Gastroesophageal sphincter (tissue), 4 donors: ENCODE measurements around the gene USPL1. TPM values are rescaled to one million over a fixed set of nuclear protein-coding genes. Genes with fewer than 3 reads are reported as not detected.

Source experiments
- ATAC-seq: fragments of 150-250 bp; one replicate; pipeline ENCODE4 v1.9.1; 2016; ENCODE audit warnings: mild to moderate bottlenecking, moderate library complexity
- H3K27ac ChIP-seq, 4 donors: fragments of 200-600 bp; sonication (generic) in 3 of 4; 1 replicate in 3 of 4; 2 replicates in 1 of 4; pipeline ENCODE4 v1.5.1; 2016 to 2019
- H3K27me3 ChIP-seq: fragments of 200-600 bp; sonication (generic); one replicate; pipeline ENCODE4 v1.5.1; 2019
- H3K36me3 ChIP-seq, 2 donors: fragments of 200-600 bp; sonication (generic); one replicate each; pipeline ENCODE4 v1.5.1; 2019; ENCODE audit warnings: control low read depth in 1 of 2
- H3K4me1 ChIP-seq, 3 donors: fragments of 200-600 bp; sonication (generic); 1 replicate in 2 of 3; 2 replicates in 1 of 3; pipeline ENCODE4 v1.5.1; 2016 to 2019; ENCODE audit warnings: control low read depth in 2 of 3
- H3K4me3 ChIP-seq, 2 donors: fragments of 200-600 bp; sonication (generic); one replicate each; pipeline ENCODE4 v1.5.1; 2019; ENCODE audit warnings: mild to moderate bottlenecking in 1 of 2, moderate library complexity in 1 of 2
- H3K9me3 ChIP-seq, 3 donors: fragments of 200-600 bp; sonication (generic); one replicate each; pipeline ENCODE4 v1.5.1; 2017 to 2019; ENCODE audit warnings: control low read depth in 2 of 3
- EP300 ChIP-seq: sonication (generic); formaldehyde crosslinking; IDR thresholded peaks from one replicate; pipeline ENCODE4 v1.6.1; 2017; ENCODE audit warnings: antibody characterized with exemption, mild to moderate bottlenecking
- POLR2A ChIP-seq, 2 donors: fragments of 450-650 bp; IDR thresholded peaks; one replicate each; pipeline ENCODE4 v1.6.1; 2017; ENCODE audit warnings: antibody characterized with exemption in 2 of 2, mild to moderate bottlenecking in 2 of 2, moderate library complexity in 1 of 2
- POLR2AphosphoS5 ChIP-seq: sonication (generic); formaldehyde crosslinking; IDR thresholded peaks from one replicate; pipeline ENCODE4 v1.6.1; 2017; ENCODE audit warnings: antibody characterized with exemption
- whole genome bisulfite sequencing, 2 donors: methylation state at CpG; one replicate each; pipeline ENCODE4 v1.1.5; 2018; ENCODE audit warnings: low coverage in 1 of 2; 5-methylcytosine and 5-hydroxymethylcytosine counted together
- total RNA-seq, 4 donors: library from RNA; depleted of rRNA; stranded (reverse); fragments of >200 nt; gene quantifications; one replicate each; pipeline ENCODE4 v1.1.0, GENCODE V29; 2016
- TF ChIP-seq, protein P1 (sequence below), 4 experiments: fragments of 200-600 bp in 2 of 4; fragments of 450-650 bp in 2 of 4; sonication (generic) in 1 of 4; IDR thresholded peaks; one replicate each; pipeline ENCODE4 v1.5.1; 2017 to 2019; ENCODE audit warnings: antibody characterized with exemption in 4 of 4, mild to moderate bottlenecking in 2 of 4, moderate library complexity in 2 of 4

Gene USPL1
- total RNA-seq, 4 donors from 2014 or later = 17.3 to 30.2 (median 23.5) TPM

DNA sequence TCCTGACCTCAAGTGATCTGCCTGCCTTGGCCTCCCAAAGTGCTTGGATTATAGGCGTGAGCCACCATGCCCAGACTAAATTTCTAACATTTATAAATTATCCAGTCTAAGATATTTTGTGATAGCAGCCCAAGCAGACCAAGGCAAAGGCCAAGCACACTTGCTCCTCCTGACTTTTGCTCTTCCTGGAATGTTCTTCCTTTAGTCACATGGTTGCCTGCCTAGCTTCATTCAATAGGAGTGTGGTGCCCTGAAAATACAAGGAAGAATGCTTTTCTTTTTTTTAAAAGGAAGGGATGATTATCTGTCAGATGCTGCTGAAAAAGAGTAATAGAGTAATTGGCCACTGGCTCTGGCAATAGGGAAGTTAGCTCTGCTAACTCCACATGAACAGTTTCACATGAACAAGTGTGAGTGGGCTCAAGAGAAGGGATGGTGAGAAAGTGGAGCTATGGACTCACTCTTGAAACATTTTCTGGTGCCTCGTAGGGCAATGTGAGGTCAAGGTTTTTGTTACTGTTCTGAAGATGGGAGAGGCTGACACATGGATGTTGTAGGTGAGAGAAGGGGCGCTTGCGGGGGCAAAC is 47.1 kb downstream of the USPL1 start:
- ATAC-seq = no peak
- TF ChIP-seq POLR2A (IDR thresholded peaks at IDR 0.05) (no peak), POLR2AphosphoS5 (no peak), EP300 (no peak)
- TF ChIP-seq, protein P1, sequence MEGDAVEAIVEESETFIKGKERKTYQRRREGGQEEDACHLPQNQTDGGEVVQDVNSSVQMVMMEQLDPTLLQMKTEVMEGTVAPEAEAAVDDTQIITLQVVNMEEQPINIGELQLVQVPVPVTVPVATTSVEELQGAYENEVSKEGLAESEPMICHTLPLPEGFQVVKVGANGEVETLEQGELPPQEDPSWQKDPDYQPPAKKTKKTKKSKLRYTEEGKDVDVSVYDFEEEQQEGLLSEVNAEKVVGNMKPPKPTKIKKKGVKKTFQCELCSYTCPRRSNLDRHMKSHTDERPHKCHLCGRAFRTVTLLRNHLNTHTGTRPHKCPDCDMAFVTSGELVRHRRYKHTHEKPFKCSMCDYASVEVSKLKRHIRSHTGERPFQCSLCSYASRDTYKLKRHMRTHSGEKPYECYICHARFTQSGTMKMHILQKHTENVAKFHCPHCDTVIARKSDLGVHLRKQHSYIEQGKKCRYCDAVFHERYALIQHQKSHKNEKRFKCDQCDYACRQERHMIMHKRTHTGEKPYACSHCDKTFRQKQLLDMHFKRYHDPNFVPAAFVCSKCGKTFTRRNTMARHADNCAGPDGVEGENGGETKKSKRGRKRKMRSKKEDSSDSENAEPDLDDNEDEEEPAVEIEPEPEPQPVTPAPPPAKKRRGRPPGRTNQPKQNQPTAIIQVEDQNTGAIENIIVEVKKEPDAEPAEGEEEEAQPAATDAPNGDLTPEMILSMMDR (IDR thresholded peaks at IDR 0.05) = no peak
- Histone ChIP-seq H3K36me3 (no peaks in the 10 kb centered on the region), H3K4me3 (no peak overlapping the region), H3K4me1 (peaks cover 0 to 13% (median 4%) of the 10 kb centered on the region in 3 donors), H3K9me3 (no peaks in the 10 kb centered on the region), H3K27me3 (no peaks in the 10 kb centered on the region), H3K27ac (no peak overlapping the region)
- 92 to 100% methylated on average over 3 to 4 of the region's 4 CpGs for WGBS, 2 donors

DNA sequence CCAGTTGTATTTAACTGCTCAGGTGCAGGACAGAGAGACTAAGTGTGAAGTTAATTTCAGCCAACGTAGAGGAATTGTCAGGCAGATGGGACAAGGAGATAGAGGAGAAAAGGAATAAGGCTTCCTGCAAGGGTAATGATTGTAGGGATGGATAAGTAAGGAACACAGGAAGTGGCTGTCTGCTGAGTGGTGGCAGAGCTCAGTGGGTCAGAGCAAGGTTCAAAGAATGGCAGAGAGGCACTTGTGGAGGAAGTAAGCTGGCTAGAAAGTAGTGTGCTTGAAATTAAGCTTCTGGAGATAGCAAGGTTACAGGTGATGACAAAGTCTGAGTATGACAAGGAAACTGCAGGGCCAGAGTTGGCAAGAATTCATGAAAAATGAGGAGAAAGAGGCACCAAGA is 47.9 kb downstream of the USPL1 start:
- TF ChIP-seq POLR2A (IDR thresholded peaks at IDR 0.05) = no peak
- TF ChIP-seq EP300 = no peak
- TF ChIP-seq, protein P1 (IDR thresholded peaks at IDR 0.05) = no peak
- TF ChIP-seq POLR2AphosphoS5 = no peak
- no peak overlapping the region for H3K27ac ChIP-seq
- no peaks in the 10 kb centered on the region for H3K36me3 ChIP-seq
- peaks cover 0 to 4% (median 0%) of the 10 kb centered on the region in 3 donors for H3K4me1 ChIP-seq
- ATAC-seq = no peak
- no peak overlapping the region for H3K4me3 ChIP-seq
- 44% methylated on average over 1 of the region's 1 CpG; no CpG with 5 or more reads in 1 of the 2 donors for WGBS, 2 donors
- no peaks in the 10 kb centered on the region for H3K27me3 ChIP-seq
- H3K9me3 ChIP-seq = no peaks in the 10 kb centered on the region

DNA sequence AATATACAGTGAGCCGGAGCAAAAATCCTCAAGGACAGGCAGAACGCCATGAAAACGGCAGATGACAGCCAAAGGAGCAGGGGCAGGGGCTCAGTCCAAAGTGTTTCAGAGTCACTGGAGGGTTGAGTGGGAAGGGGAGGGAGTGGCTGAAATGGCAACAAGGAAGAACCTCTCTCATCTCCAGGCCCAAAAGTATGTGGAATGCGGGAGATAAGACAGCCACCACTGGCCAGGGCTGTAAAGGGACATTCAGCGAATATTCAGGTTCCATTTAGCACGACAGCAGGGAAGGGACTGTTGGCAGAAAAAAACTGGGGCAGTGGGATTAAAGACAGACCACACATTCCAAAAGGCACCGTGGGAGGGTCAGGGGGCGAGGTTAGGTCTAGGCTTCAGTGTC is 48.4 kb downstream of the USPL1 start:
- no peaks in the 10 kb centered on the region for H3K36me3 ChIP-seq

DNA sequence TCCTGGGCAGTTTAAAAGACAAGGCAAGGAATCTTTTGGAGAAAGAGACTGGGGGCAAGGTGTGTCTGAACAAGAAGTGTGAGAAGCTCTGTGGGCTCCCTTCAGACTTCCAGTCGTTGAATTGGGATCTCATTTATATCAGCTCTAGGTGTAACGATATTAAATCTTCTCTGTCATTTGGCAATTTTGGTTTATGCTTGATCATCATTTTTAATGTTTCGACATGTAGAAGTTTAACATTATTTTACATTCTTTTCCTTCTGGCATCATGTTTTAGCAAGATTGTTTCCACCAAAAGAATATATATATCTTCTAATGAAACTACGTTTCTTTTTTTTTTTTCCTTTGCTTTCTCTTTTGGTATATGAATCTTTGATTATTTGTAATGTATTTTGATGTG is 49.3 kb downstream of the USPL1 start:
- Histone ChIP-seq H3K27ac (no peak overlapping the region), H3K4me1 (no peaks in the 10 kb centered on the region), H3K9me3 (no peaks in the 10 kb centered on the region), H3K27me3 (no peaks in the 10 kb centered on the region), H3K4me3 (no peak overlapping the region), H3K36me3 (no peaks in the 10 kb centered on the region)
- TF ChIP-seq POLR2A (IDR thresholded peaks at IDR 0.05) = no peak
- no peak for TF ChIP-seq POLR2AphosphoS5
- TF ChIP-seq EP300 = no peak
- TF ChIP-seq, protein P1 (IDR thresholded peaks at IDR 0.05) = no peak
- ATAC-seq = no peak
- 88 to 95% methylated on average over 4 of the region's 4 CpGs for WGBS, 2 donors

More for the DNA sequence above, 48.4 kb downstream of the USPL1 start:
- no peak overlapping the region for H3K4me3 ChIP-seq
- no peak overlapping the region for H3K27ac ChIP-seq
- ATAC-seq = no peak
- H3K9me3 ChIP-seq = no peaks in the 10 kb centered on the region
- TF ChIP-seq POLR2AphosphoS5 (no peak), POLR2A (IDR thresholded peaks at IDR 0.05) (no peak), EP300 (no peak)
- TF ChIP-seq, protein P1 (IDR thresholded peaks at IDR 0.05) = no peak
- WGBS, 2 donors = 77 to 93% methylated on average over 3 to 7 of the region's 8 CpGs
- H3K4me1 ChIP-seq = no peaks in the 10 kb centered on the region
- H3K27me3 ChIP-seq = no peaks in the 10 kb centered on the region

DNA sequence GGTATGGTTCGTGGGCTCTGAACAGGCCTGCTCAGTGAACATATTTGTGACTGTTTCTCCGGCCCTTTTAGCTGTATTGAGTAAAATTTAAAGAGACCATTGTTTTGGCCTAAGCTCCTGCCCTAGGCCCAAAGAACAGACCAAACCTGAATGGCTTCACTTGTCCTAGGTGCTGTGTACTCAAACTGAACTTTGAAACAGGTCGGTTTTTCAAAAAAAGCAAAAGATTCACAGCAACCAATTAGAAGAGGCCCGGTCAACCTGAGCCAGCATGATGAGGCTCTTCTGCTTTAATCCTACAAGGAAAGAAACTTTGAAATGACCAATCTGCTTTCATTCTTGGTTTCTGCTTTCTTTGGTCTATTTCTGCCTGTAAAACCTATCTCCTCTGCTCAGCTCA is 50.6 kb downstream of the USPL1 start:
- TF ChIP-seq EP300 (no peak), POLR2A (IDR thresholded peaks at IDR 0.05) (no peak), POLR2AphosphoS5 (no peak)
- TF ChIP-seq, protein P1 (IDR thresholded peaks at IDR 0.05) = no peak
- no peak for ATAC-seq
- peaks cover 0 to 2% (median 0%) of the 10 kb centered on the region in 3 donors for H3K4me1 ChIP-seq
- WGBS, 2 donors = 94 to 100% methylated on average over 2 to 4 of the region's 4 CpGs
- H3K4me3 ChIP-seq = no peak overlapping the region
- H3K9me3 ChIP-seq = no peaks in the 10 kb centered on the region
- no peak overlapping the region for H3K27ac ChIP-seq
- no peaks in the 10 kb centered on the region for H3K36me3 ChIP-seq
- H3K27me3 ChIP-seq = no peaks in the 10 kb centered on the region
